Measurements from ENCODE around the gene GPC6. TPM values are rescaled to one million over a fixed set of nuclear protein-coding genes. Genes with fewer than 3 reads are reported as not detected.

Gene GPC6
- total RNA-seq, 5 donors from 2014 or later (not counting 1 experiment from before 2014, with no cell fraction given) = 0.03 to 0.18 (median 0.06) TPM; not detected in 2

DNA sequence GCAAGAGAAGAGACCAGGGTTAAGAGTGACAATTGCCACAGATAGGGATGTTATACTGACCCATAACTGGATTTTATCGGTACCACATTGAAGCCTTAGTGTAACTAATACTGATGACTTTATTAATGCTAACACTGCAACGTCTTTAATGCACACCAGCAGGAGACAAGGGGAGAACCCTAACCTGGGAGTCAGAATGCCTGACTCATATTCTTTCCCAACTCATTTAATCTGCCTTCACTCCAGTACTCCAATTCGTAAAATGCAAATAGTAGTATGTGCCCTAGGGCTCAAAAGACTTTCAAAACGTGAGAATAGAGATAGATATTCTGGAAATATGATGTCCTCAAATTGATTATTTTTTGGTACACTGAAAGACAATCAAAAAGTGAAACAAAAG lies 62.4 kb downstream of the GPC6 start:
- no peaks in the 10 kb centered on the region for H3K9me3 ChIP-seq
- ChIA-PET CTCF (no interaction called here), POLR2A (no interaction called here)
- no peak overlapping the region for H3K27ac Mint-ChIP-seq
- no peak overlapping the region for H3K4me3 ChIP-seq (ENCODE audit: control insufficient read depth in 1 of 2, extremely low read depth in 1 of 2, low read length in 1 of 2)
- no peaks in the 10 kb centered on the region for H3K36me3 ChIP-seq (ENCODE audit: control insufficient read depth in 2 of 2, extremely low read depth in 1 of 2, insufficient read depth in 1 of 2, low read length in 1 of 2)
- H3K27me3 Mint-ChIP-seq = no peaks in the 10 kb centered on the region
- no peaks in the 10 kb centered on the region for H3K4me1 ChIP-seq (ENCODE audit: control insufficient read depth in 1 of 2, extremely low read depth in 1 of 2, insufficient read depth in 2 of 2, low read length in 2 of 2)
- 50% methylated on average over 1 of the region's 4 CpGs for WGBS (ENCODE audit: insufficient coverage)
- no peaks in the 10 kb centered on the region for H3K9me3 Mint-ChIP-seq
- no peak for ATAC-seq (replicated peaks in 1 of 4)
- no peak overlapping the region for H3K27ac ChIP-seq (ENCODE audit: low read length)
- DNase-seq = no peak
- no peaks in the 10 kb centered on the region for H3K4me1 Mint-ChIP-seq
- no peaks in the 10 kb centered on the region for H3K36me3 Mint-ChIP-seq
- no peak overlapping the region for H3K4me3 Mint-ChIP-seq
- no peaks in the 10 kb centered on the region for H3K27me3 ChIP-seq (replicated peaks in 1 of 2; ENCODE audit: control insufficient read depth in 2 of 2, extremely low read depth in 1 of 2, insufficient read depth in 2 of 2, low read length in 1 of 2)

DNA sequence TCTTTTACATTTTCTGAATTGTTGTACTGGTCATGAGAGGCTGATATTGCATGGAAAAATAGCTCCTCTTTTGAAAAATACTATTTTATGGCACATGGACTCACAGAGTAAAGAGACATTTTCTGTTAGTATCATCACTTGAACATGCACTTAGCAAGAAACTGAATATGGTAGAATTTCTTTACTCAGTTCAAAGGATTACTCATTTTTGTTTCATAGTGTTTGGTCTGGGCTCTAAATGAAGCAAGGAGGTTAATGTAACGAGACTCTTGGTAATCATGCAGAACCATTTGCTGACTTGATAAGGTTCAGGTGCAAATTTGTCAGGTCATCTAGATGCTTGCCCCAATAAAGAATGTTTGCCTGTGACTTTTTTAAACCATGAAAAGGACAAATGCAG lies 63.2 kb downstream of the GPC6 start:
- no peaks in the 10 kb centered on the region for H3K9me3 ChIP-seq
- no peak overlapping the region for H3K27ac ChIP-seq (ENCODE audit: low read length)
- Mint-ChIP-seq H3K4me1 (no peaks in the 10 kb centered on the region), H3K4me3 (no peak overlapping the region), H3K9me3 (no peaks in the 10 kb centered on the region), H3K27ac (no peak overlapping the region), H3K27me3 (no peaks in the 10 kb centered on the region), H3K36me3 (no peaks in the 10 kb centered on the region)
- 50% methylated on average over 1 of the region's 1 CpG for WGBS (ENCODE audit: insufficient coverage)
- CTCF ChIA-PET = no interaction called here
- H3K4me1 ChIP-seq (ENCODE audit: control insufficient read depth in 1 of 2, extremely low read depth in 1 of 2, insufficient read depth in 2 of 2, low read length in 2 of 2) = no peaks in the 10 kb centered on the region
- H3K27me3 ChIP-seq (replicated peaks in 1 of 2; ENCODE audit: control insufficient read depth in 2 of 2, extremely low read depth in 1 of 2, insufficient read depth in 2 of 2, low read length in 1 of 2) = no peaks in the 10 kb centered on the region
- no peak overlapping the region for H3K4me3 ChIP-seq (ENCODE audit: control insufficient read depth in 1 of 2, extremely low read depth in 1 of 2, low read length in 1 of 2)
- no peaks in the 10 kb centered on the region for H3K36me3 ChIP-seq (ENCODE audit: control insufficient read depth in 2 of 2, extremely low read depth in 1 of 2, insufficient read depth in 1 of 2, low read length in 1 of 2)
- ATAC-seq (replicated peaks in 1 of 4) (no peak), DNase-seq (no peak)
- POLR2A ChIA-PET = no interaction called here

DNA sequence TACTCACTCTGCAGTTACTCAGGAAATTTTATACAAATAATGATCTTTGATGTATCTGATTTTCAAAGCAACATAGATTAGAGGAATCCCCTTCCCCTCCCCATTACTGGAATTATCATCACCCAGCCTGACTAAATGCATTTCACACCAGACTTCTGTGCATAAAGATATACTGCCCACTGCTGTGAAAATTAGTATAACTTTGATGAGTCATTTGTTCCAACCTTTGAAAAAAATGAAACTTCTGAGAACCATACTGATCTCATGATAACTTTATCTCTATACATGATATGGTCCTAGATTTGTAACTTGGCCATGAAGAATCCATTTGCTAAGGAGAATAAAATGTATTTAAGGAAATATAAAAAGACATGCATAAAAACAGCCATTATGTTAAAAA lies 63.9 kb downstream of the GPC6 start:
- H3K4me1 ChIP-seq (ENCODE audit: control insufficient read depth in 1 of 2, extremely low read depth in 1 of 2, insufficient read depth in 2 of 2, low read length in 2 of 2) = no peaks in the 10 kb centered on the region
- Mint-ChIP-seq H3K4me1 (no peaks in the 10 kb centered on the region), H3K9me3 (no peaks in the 10 kb centered on the region), H3K27ac (no peak overlapping the region), H3K4me3 (no peak overlapping the region), H3K36me3 (no peaks in the 10 kb centered on the region), H3K27me3 (no peaks in the 10 kb centered on the region)
- no peaks in the 10 kb centered on the region for H3K27me3 ChIP-seq (replicated peaks in 1 of 2; ENCODE audit: control insufficient read depth in 2 of 2, extremely low read depth in 1 of 2, insufficient read depth in 2 of 2, low read length in 1 of 2)
- no peaks in the 10 kb centered on the region for H3K9me3 ChIP-seq
- H3K36me3 ChIP-seq (ENCODE audit: control insufficient read depth in 2 of 2, extremely low read depth in 1 of 2, insufficient read depth in 1 of 2, low read length in 1 of 2) = no peaks in the 10 kb centered on the region
- ChIA-PET CTCF (no interaction called here), POLR2A (no interaction called here)
- ATAC-seq (replicated peaks in 1 of 4) (no peak), DNase-seq (no peak)
- no peak overlapping the region for H3K27ac ChIP-seq (ENCODE audit: low read length)
- no peak overlapping the region for H3K4me3 ChIP-seq (ENCODE audit: control insufficient read depth in 1 of 2, extremely low read depth in 1 of 2, low read length in 1 of 2)

DNA sequence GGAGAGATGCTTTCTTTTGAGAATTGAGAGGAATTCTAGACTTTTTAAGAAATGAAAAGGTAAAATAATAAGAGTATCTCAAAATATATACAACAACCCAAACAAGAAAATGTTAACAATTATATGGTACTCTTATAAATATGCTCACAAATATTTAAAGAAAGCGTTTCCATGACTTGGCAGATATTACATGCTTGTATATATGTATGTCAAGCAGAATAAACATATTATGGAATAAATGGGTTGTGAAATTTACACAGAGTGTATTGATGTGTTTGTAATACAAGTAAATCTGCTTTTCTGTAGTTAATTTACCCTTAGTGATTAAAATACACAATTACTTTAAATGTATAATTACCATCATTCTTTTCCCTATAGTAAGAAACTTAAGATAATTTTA lies 65.8 kb downstream of the GPC6 start:
- POLR2A ChIA-PET = no interaction called here
- Mint-ChIP-seq H3K27me3 (peaks cover 0 to 6% of the 10 kb centered on the region in 2 donors), H3K9me3 (peaks cover 0 to 8% (median 0%) of the 10 kb centered on the region in 3 donors), H3K4me1 (no peaks in the 10 kb centered on the region), H3K36me3 (no peaks in the 10 kb centered on the region), H3K27ac (no peak overlapping the region), H3K4me3 (no peak overlapping the region)
- no CpG with 5 or more reads among the region's 1 CpG for WGBS (ENCODE audit: insufficient coverage)
- H3K4me3 ChIP-seq (ENCODE audit: control insufficient read depth in 1 of 2, extremely low read depth in 1 of 2, low read length in 1 of 2) = no peak overlapping the region
- CTCF ChIA-PET = no interaction called here
- no peak for DNase-seq
- ATAC-seq (replicated peaks in 1 of 4) = no peak
- H3K27me3 ChIP-seq (replicated peaks in 1 of 2; ENCODE audit: control insufficient read depth in 2 of 2, extremely low read depth in 1 of 2, insufficient read depth in 2 of 2, low read length in 1 of 2) = no peaks in the 10 kb centered on the region
- no peaks in the 10 kb centered on the region for H3K9me3 ChIP-seq
- H3K36me3 ChIP-seq (ENCODE audit: control insufficient read depth in 2 of 2, extremely low read depth in 1 of 2, insufficient read depth in 1 of 2, low read length in 1 of 2) = no peaks in the 10 kb centered on the region
- H3K4me1 ChIP-seq (ENCODE audit: control insufficient read depth in 1 of 2, extremely low read depth in 1 of 2, insufficient read depth in 2 of 2, low read length in 2 of 2) = no peaks in the 10 kb centered on the region
- no peak overlapping the region for H3K27ac ChIP-seq (ENCODE audit: low read length)

DNA sequence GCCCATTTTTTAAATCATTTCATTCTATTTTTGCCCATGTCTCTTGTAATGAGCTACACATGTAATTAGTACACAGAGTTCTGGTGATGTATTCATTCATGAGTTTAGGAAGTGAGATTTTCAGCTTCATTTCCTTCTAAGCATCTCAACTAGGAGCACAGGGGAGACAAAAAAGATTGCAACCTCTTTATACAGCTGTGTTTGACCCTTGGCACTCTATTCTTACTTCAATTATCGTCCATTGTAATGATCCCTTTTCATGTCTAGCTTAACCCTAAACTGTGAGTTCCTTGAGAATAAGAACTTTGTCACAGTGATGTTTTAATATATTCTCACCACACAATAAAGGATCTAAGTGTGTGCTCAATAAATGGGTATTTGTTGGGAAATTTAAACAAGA lies 67.1 kb downstream of the GPC6 start:
- no peaks in the 10 kb centered on the region for H3K27me3 ChIP-seq (replicated peaks in 1 of 2; ENCODE audit: control insufficient read depth in 2 of 2, extremely low read depth in 1 of 2, insufficient read depth in 2 of 2, low read length in 1 of 2)
- Mint-ChIP-seq H3K9me3 (peaks cover 0 to 8% (median 0%) of the 10 kb centered on the region in 3 donors), H3K4me1 (no peaks in the 10 kb centered on the region), H3K27ac (no peak overlapping the region), H3K27me3 (peaks cover 0 to 6% of the 10 kb centered on the region in 2 donors), H3K36me3 (no peaks in the 10 kb centered on the region), H3K4me3 (no peak overlapping the region)
- POLR2A ChIA-PET = no interaction called here
- no peaks in the 10 kb centered on the region for H3K4me1 ChIP-seq (ENCODE audit: control insufficient read depth in 1 of 2, extremely low read depth in 1 of 2, insufficient read depth in 2 of 2, low read length in 2 of 2)
- H3K4me3 ChIP-seq (ENCODE audit: control insufficient read depth in 1 of 2, extremely low read depth in 1 of 2, low read length in 1 of 2) = no peak overlapping the region
- DNase-seq (no peak), ATAC-seq (replicated peaks in 1 of 4) (no peak)
- no peaks in the 10 kb centered on the region for H3K9me3 ChIP-seq
- no peaks in the 10 kb centered on the region for H3K36me3 ChIP-seq (ENCODE audit: control insufficient read depth in 2 of 2, extremely low read depth in 1 of 2, insufficient read depth in 1 of 2, low read length in 1 of 2)
- no peak overlapping the region for H3K27ac ChIP-seq (ENCODE audit: low read length)
- no CpG with 5 or more reads among the region's 1 CpG for WGBS (ENCODE audit: insufficient coverage)
- CTCF ChIA-PET = no interaction called here

DNA sequence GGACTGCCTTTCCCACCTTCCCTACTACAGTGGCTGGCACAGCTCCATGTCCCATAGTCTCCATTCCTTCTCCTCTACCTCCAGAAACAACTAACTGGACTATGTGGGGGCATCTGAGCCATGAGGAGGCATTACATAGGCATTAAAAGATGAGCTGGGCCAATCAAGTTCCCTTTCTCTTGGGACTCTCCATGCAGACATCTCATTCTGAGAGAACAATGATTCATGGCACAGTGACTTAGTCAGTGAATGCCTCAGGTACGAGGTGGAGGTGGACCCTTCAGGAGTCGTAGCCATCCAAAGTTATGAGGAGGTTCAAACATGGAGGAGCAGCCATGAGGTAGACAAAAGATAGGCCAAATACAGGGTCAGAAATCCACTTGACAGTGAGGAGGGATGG lies 70.0 kb downstream of the GPC6 start:
- ATAC-seq (replicated peaks in 1 of 4) = no peak
- Mint-ChIP-seq H3K27ac (no peak overlapping the region), H3K36me3 (no peaks in the 10 kb centered on the region), H3K4me1 (no peaks in the 10 kb centered on the region), H3K9me3 (peaks cover 0 to 8% (median 0%) of the 10 kb centered on the region in 3 donors), H3K27me3 (peaks cover 0 to 6% of the 10 kb centered on the region in 2 donors), H3K4me3 (no peak overlapping the region)
- H3K27me3 ChIP-seq (replicated peaks in 1 of 2; ENCODE audit: control insufficient read depth in 2 of 2, extremely low read depth in 1 of 2, insufficient read depth in 2 of 2, low read length in 1 of 2) = no peaks in the 10 kb centered on the region
- H3K4me1 ChIP-seq (ENCODE audit: control insufficient read depth in 1 of 2, extremely low read depth in 1 of 2, insufficient read depth in 2 of 2, low read length in 2 of 2) = no peaks in the 10 kb centered on the region
- ChIA-PET CTCF (interaction anchor here in 1 of 2 donors (0.7 kb wide), 1 partner anchor 1729 kb away, joined by 4 read pairs; no protein-coding TSS in a partner anchor), POLR2A (no interaction called here)
- H3K36me3 ChIP-seq (ENCODE audit: control insufficient read depth in 2 of 2, extremely low read depth in 1 of 2, insufficient read depth in 1 of 2, low read length in 1 of 2) = no peaks in the 10 kb centered on the region
- no peak overlapping the region for H3K4me3 ChIP-seq (ENCODE audit: control insufficient read depth in 1 of 2, extremely low read depth in 1 of 2, low read length in 1 of 2)
- WGBS (ENCODE audit: insufficient coverage) = 75% methylated on average over 2 of the region's 2 CpGs
- H3K9me3 ChIP-seq = no peaks in the 10 kb centered on the region
- no peak overlapping the region for H3K27ac ChIP-seq (ENCODE audit: low read length)
- no peak for DNase-seq

DNA sequence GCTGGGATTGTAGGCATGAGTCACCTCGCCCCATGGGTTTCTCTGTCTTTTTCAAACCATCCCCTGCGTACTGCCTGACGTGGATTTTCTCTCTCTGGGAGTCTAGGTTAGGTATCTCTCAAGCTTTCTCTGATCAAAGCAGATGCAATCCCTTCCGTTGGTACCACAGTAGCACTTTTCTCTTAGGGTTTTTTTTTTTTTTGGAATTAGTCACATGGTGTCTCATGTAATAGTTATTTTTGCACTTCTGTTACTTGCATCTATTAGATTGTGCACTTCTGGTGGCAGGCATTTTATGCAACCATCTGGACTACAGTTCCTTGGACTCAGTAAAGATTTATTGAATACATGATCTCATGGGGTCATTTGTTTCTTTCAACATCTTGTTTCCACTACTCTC lies 72.1 kb downstream of the GPC6 start:
- 71% methylated on average over 1 of the region's 4 CpGs for WGBS (ENCODE audit: insufficient coverage)
- Mint-ChIP-seq H3K36me3 (no peaks in the 10 kb centered on the region), H3K27me3 (peaks cover 0 to 6% of the 10 kb centered on the region in 2 donors), H3K9me3 (peaks cover 0 to 8% (median 0%) of the 10 kb centered on the region in 3 donors), H3K4me3 (no peak overlapping the region), H3K4me1 (no peaks in the 10 kb centered on the region), H3K27ac (no peak overlapping the region)
- ATAC-seq (replicated peaks in 1 of 4) = no peak
- Histone ChIP-seq H3K9me3 (peaks cover 2% of the 10 kb centered on the region), H3K36me3 (ENCODE audit: control insufficient read depth in 2 of 2, extremely low read depth in 1 of 2, insufficient read depth in 1 of 2, low read length in 1 of 2) (no peaks in the 10 kb centered on the region), H3K27me3 (replicated peaks in 1 of 2; ENCODE audit: control insufficient read depth in 2 of 2, extremely low read depth in 1 of 2, insufficient read depth in 2 of 2, low read length in 1 of 2) (no peaks in the 10 kb centered on the region), H3K27ac (ENCODE audit: low read length) (no peak overlapping the region), H3K4me1 (ENCODE audit: control insufficient read depth in 1 of 2, extremely low read depth in 1 of 2, insufficient read depth in 2 of 2, low read length in 2 of 2) (no peaks in the 10 kb centered on the region), H3K4me3 (ENCODE audit: control insufficient read depth in 1 of 2, extremely low read depth in 1 of 2, low read length in 1 of 2) (no peak overlapping the region)
- CTCF ChIA-PET = no interaction called here
- DNase-seq = no peak
- POLR2A ChIA-PET = no interaction called here

Measured in T-cell (primary cell).